Measurements from ENCODE around the gene ARMC5. TPM values are rescaled to one million over a fixed set of nuclear protein-coding genes. Genes with fewer than 3 reads are reported as not detected.
"Not testable (repeated sequence)": the region's sequence is repeated elsewhere in the genome, so short reads cannot be mapped to it uniquely, and the experiment has no call there.

Gene ARMC5
- total RNA-seq, 2 experiments from 2014 or later = 10.1 to 12.0 TPM

DNA sequence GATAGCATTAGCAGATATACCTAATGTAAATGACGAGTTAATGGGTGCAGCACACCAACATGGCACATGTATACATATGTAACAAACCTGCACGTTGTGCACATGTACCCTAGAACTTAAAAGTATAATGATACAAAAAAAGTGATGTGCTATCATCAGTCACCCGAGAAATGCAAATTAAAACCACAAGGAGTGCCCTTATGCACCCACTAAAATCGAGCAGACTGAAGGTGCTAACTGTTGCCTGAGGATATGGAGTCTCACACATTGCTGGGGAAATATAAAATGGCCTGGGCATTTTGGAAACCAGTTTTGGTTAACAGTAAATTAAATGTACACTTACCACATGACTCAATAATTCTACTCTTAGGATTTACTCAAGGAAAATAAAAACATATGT is 20.3 kb upstream of the ARMC5 start:
- CTCF ChIA-PET = interaction anchor here (1.4 kb wide), 1 partner anchor 57 kb away, joined by 3 read pairs; no protein-coding TSS in a partner anchor
- POLR2A ChIA-PET = interaction anchor here (1.1 to 1.2 kb wide), 2 partner anchors 19 to 20 kb away, joined by 3 read pairs; partner anchors contain the start of gene ARMC5

DNA sequence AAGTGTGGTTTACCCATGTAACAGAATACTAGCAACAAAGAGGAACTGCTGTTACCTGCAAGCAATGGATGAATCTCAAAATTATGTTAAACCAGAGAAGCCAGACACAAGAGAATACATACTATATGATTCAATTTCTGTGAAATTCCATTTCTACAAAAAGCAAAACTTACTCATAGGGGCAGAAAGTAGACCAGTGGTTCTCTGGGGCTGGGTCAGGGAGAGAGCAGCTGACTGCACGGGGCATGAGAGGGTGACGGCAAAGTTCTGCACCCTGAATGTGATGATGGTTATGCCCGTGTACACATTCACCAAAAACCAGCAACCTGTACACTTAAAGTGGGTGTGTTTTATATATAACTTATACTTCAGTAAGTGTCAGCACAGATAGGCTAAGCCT is 19.8 kb upstream of the ARMC5 start:
- H3K27ac Mint-ChIP-seq = no peak overlapping the region
- H3K4me3 Mint-ChIP-seq = no peak overlapping the region
- CTCF ChIA-PET = interaction anchor here (1.4 to 2.0 kb wide), 2 partner anchors 8 to 57 kb away, joined by 3 to 10 read pairs; no protein-coding TSS in a partner anchor

More for the DNA sequence above, 20.3 kb upstream of the ARMC5 start:
- H3K27ac Mint-ChIP-seq; H3K36me3 Mint-ChIP-seq (ENCODE audit: low read depth); H3K27me3 Mint-ChIP-seq; H3K9me3 Mint-ChIP-seq; H3K4me3 Mint-ChIP-seq; DNase-seq: not testable (repeated sequence)
- H3K4me1 Mint-ChIP-seq = peaks cover 26% of the 10 kb centered on the region

GRCh38 chr16:31440516-31441184 is 18.7 kb upstream of the ARMC5 start:
- Mint-ChIP-seq H3K9me3 (no peaks in the 10 kb centered on the region), H3K27ac (no peak overlapping the region), H3K36me3 (ENCODE audit: low read depth) (no peaks in the 10 kb centered on the region), H3K4me1 (peaks cover 26% of the 10 kb centered on the region), H3K4me3 (no peak overlapping the region), H3K27me3 (no peaks in the 10 kb centered on the region)
- POLR2A ChIA-PET = interaction anchor here (0.6 to 3.9 kb wide), 4 partner anchors 20 to 261 kb away, joined by 3 to 17 read pairs (median 5); partner anchors contain the start of genes FUS and PYCARD
- CTCF ChIA-PET = interaction anchor here (1.8 to 2.0 kb wide), 2 partner anchors 9 to 298 kb away, joined by 9 to 10 read pairs; no protein-coding TSS in a partner anchor
- no peak for DNase-seq

More for the DNA sequence above, 19.8 kb upstream of the ARMC5 start:
- Mint-ChIP-seq H3K27me3 (no peaks in the 10 kb centered on the region), H3K36me3 (ENCODE audit: low read depth) (no peaks in the 10 kb centered on the region), H3K9me3 (no peaks in the 10 kb centered on the region), H3K4me1 (peaks cover 26% of the 10 kb centered on the region)
- no peak for DNase-seq
- POLR2A ChIA-PET = interaction anchor here (2.0 kb wide), 1 partner anchor 238 kb away, joined by 7 read pairs; the partner anchor contains the start of gene PYCARD

DNA sequence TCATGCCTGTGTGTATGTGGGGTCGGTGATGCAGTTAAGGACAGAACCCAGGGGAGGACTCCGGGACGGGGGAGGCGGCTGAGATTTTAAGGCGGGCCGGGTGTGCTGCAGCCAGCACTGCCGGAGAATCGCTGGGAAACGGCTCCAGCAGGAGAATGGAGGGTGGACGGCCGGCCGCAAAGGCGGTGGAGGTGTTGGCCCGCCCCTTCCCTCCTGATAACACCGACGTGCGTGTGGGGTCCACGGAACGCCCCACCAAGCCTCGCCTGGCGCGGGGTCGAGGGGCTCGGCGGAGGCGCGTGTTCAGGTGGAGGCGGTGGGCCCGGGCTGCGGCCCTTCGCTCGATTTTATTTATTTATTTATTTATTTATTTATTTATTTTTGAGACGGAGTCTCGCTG is 17.3 kb upstream of the ARMC5 start:
- POLR2A ChIA-PET = interaction anchor here (1.3 to 3.9 kb wide), 5 partner anchors 11 to 262 kb away, joined by 6 to 17 read pairs (median 8); partner anchors contain the start of genes ARMC5, FUS and PYCARD
- Mint-ChIP-seq H3K36me3 (ENCODE audit: low read depth) (no peaks in the 10 kb centered on the region), H3K4me1 (peaks cover 29% of the 10 kb centered on the region), H3K27me3 (no peaks in the 10 kb centered on the region), H3K27ac (no peak overlapping the region), H3K4me3 (peak overlapping the region; percentile 73), H3K9me3 (no peaks in the 10 kb centered on the region)
- DNase-seq = no peak
- CTCF ChIA-PET = interaction anchor here (0.8 to 1.9 kb wide), 17 partner anchors 13 to 597 kb away, joined by 3 to 17 read pairs (median 4); partner anchors contain the start of genes ARMC5, HSD3B7, PYCARD and ZNF646

DNA sequence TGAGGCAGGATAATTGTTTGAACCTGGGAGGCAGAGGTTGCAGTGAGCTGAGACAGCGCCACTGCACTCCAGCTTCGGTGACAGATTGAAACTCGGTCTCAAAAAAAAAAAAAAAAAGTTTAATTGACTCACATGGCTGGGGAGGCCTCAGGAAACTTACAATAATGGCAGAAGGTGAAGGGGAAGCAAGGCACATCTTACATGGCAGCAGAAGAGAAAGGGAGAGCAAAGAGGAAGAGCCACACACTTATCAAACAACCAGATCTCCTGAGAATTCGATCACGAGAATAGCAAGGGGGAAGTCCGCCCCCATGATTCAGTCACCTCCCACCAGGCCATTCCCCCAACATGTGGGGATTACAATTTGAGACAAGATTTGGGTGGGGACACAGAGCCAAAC is 13.4 kb upstream of the ARMC5 start:
- H3K4me1 Mint-ChIP-seq = peaks cover 13% of the 10 kb centered on the region
- not testable (repeated sequence) for H3K27me3 Mint-ChIP-seq; H3K27ac Mint-ChIP-seq; H3K4me3 Mint-ChIP-seq; H3K9me3 Mint-ChIP-seq; H3K36me3 Mint-ChIP-seq (ENCODE audit: low read depth); DNase-seq
- CTCF ChIA-PET = interaction anchor here (0.7 to 2.3 kb wide), 2 partner anchors 10 to 349 kb away, joined by 6 to 14 read pairs; no protein-coding TSS in a partner anchor
- POLR2A ChIA-PET = interaction anchor here (1.5 kb wide), 1 partner anchor 10 kb away, joined by 3 read pairs; no protein-coding TSS in a partner anchor

GRCh38 chr16:31451201-31451600 is 8.1 kb upstream of the ARMC5 start:
- DNase-seq = no peak

GRCh38 chr16:31451681-31452351 is 7.5 kb upstream of the ARMC5 start:
- Mint-ChIP-seq H3K27me3 (no peaks in the 10 kb centered on the region), H3K27ac (no peak overlapping the region), H3K9me3 (no peaks in the 10 kb centered on the region), H3K4me3 (no peak overlapping the region), H3K4me1 (peaks cover 34% of the 10 kb centered on the region), H3K36me3 (ENCODE audit: low read depth) (peaks cover 10% of the 10 kb centered on the region)
- CTCF ChIA-PET = interaction anchor here (0.8 to 1.9 kb wide), 4 partner anchors 9 to 417 kb away, joined by 3 to 6 read pairs (median 4); partner anchors contain the start of gene FUS
- no peak for DNase-seq
- POLR2A ChIA-PET = interaction anchor here (0.6 to 1.1 kb wide), 3 partner anchors 8 to 334 kb away, joined by 3 read pairs; partner anchors contain the start of gene ZNF843

More at GRCh38 chr16:31451201-31451600, 8.1 kb upstream of the ARMC5 start:
- Mint-ChIP-seq H3K27me3 (no peaks in the 10 kb centered on the region), H3K4me3 (no peak overlapping the region), H3K36me3 (ENCODE audit: low read depth) (peaks cover 6% of the 10 kb centered on the region), H3K27ac (no peak overlapping the region), H3K9me3 (no peaks in the 10 kb centered on the region), H3K4me1 (peaks cover 30% of the 10 kb centered on the region)
- ChIA-PET POLR2A (interaction anchor here (0.6 to 1.1 kb wide), 4 partner anchors 8 to 426 kb away, joined by 3 read pairs; partner anchors contain the start of gene ZNF843), CTCF (interaction anchor here (0.8 to 1.9 kb wide), 4 partner anchors 9 to 418 kb away, joined by 3 to 6 read pairs (median 4); partner anchors contain the start of gene FUS)

- no peak for DNase-seq
- CTCF ChIA-PET = interaction anchor here (1.9 kb wide), 1 partner anchor 70 kb away, joined by 6 read pairs; no protein-coding TSS in a partner anchor
- no peak overlapping the region for H3K4me3 Mint-ChIP-seq
Observed at GRCh38 chr16:31452631-31453106, 6.6 kb upstream of the ARMC5 start.

DNA sequence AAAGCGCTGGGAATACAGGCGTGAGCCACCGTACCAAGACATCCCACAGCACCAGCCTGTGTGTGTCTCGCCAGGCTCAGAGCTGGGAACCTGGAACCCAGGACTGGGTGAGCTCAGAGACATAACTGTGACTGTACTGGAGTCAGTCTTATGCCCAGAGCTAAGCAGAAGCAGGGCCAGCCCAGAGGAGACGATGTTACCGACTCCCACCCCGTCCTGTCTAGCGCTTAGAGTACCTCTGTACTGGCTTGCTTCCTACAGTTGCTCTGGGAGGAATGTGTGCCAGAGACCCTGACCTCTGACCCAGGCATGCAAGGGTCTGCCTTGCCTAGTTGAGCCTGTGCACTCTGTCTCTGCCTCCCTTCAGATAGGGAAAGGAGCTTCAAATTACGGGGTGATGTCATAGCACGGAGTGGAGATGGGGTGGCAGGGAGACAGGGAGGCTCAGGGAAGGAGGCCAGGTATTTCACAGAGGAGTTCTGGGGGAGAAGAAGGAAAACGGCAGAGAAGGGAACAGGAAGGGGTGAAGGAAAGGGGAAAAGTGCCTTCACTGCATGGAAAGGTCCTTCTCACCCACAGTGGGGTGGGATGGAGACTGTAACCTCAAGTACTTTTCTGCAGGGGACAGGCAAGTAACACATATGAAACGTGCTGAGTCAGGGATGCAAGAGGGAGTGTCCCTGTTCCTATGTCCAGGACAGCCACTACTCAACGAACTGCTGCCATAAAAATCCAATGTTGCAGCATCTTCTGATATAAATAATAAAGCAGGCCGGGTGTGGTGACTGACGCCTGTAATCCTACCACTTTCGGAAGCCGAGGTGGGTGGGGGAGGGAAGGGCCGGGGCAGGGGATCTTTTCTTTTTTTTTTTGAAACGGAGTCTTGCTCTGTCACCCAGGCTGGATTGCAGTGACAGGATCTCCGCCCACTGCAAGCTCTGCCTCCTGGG is 5.8 kb upstream of the ARMC5 start:
- H3K4me3 Mint-ChIP-seq = no peak overlapping the region
- ChIA-PET CTCF (no interaction called here), POLR2A (interaction anchor here (0.8 kb wide), 1 partner anchor 252 kb away, joined by 3 read pairs; no protein-coding TSS in a partner anchor)
- H3K4me1 Mint-ChIP-seq = peaks cover 49% of the 10 kb centered on the region
- no peak overlapping the region for H3K27ac Mint-ChIP-seq
- no peaks in the 10 kb centered on the region for H3K27me3 Mint-ChIP-seq
- DNase-seq = no peak
- H3K9me3 Mint-ChIP-seq = no peaks in the 10 kb centered on the region
- H3K36me3 Mint-ChIP-seq (ENCODE audit: low read depth) = peaks cover 15% of the 10 kb centered on the region

More at GRCh38 chr16:31452631-31453106, 6.6 kb upstream of the ARMC5 start:
- no peaks in the 10 kb centered on the region for H3K27me3 Mint-ChIP-seq
- POLR2A ChIA-PET = no interaction called here
- no peaks in the 10 kb centered on the region for H3K9me3 Mint-ChIP-seq
- peaks cover 10% of the 10 kb centered on the region for H3K36me3 Mint-ChIP-seq (ENCODE audit: low read depth)
- peaks cover 43% of the 10 kb centered on the region for H3K4me1 Mint-ChIP-seq
- H3K27ac Mint-ChIP-seq = peak overlapping the region; percentile 47

DNA sequence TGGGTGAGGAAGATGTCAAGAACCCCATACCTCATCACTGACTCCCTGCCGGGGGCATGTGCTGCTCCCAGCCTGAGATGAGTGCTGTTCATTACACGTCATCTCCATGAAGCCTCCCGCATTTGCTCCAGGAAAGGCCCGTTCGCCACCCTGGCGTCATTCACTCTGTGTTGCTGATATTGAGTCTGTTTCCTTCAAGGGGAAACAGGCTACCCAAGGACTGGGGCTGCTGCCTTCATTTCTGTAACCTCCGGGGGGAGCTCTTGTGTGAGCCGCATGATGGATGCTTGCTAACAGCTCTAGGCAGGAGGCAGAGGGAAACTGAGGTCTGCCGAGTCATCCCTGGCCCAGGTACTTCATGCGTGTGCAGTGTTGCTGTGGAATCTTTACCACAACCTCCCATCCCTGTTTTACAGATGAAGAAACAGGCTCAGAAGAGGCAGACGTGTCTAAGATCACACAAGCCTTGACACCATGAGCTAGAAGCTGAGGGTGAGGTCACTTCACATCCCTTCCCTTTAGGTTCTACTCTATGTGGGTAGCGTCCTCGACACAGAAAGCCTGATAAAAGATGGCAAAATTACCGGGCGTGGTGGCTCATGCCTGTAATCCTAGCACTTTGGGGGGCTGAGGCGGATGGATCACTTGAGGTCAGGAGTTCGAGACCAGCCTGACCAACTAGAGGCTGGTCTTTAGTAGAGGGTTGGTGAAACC is 3.5 kb upstream of the ARMC5 start:
- H3K36me3 Mint-ChIP-seq (ENCODE audit: low read depth) = peaks cover 15% of the 10 kb centered on the region
- H3K4me3 Mint-ChIP-seq = no peak overlapping the region
- no peaks in the 10 kb centered on the region for H3K27me3 Mint-ChIP-seq
- H3K27ac Mint-ChIP-seq = no peak overlapping the region
- CTCF ChIA-PET = interaction anchor here (0.7 to 6.7 kb wide), 12 partner anchors 11 to 417 kb away, joined by 3 to 69 read pairs (median 3); partner anchors contain the start of genes FUS, KAT8 and ZNF843
- H3K4me1 Mint-ChIP-seq = peaks cover 58% of the 10 kb centered on the region
- no peaks in the 10 kb centered on the region for H3K9me3 Mint-ChIP-seq
- DNase-seq = peak; percentile 47
- POLR2A ChIA-PET = interaction anchor here (1.0 to 1.4 kb wide), 4 partner anchors 9 to 413 kb away, joined by 3 to 5 read pairs (median 3); partner anchors contain the start of genes ZNF646 and ZNF668

DNA sequence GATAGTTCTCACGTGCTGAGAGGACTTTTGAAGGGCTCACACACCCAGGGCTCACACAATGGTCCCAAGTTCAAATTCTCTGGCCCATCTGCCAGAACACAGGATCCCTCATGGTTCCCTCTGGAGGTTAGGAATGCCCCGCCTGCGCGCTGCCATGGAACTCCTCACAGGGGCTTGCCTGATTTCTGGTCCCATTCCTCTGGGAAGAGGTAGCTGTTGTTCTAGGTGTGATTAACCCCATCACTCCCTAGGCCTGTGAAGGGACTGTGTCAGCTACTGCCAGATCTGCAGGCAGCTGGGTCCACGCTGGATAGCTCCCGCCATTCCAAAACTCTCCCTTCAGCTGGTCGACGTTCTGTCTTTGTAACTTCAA is 2.3 kb upstream of the ARMC5 start:
- Mint-ChIP-seq H3K4me3 (peak overlapping the region; percentile 92), H3K9me3 (no peaks in the 10 kb centered on the region), H3K4me1 (peaks cover 56% of the 10 kb centered on the region), H3K27ac (no peak overlapping the region), H3K36me3 (ENCODE audit: low read depth) (peaks cover 15% of the 10 kb centered on the region), H3K27me3 (no peaks in the 10 kb centered on the region)
- POLR2A ChIA-PET = interaction anchor here (1.0 to 5.2 kb wide), 6 partner anchors 11 to 416 kb away, joined by 3 to 66 read pairs (median 22); partner anchors contain the start of genes FUS, ZNF267 and ZNF843
- CTCF ChIA-PET = interaction anchor here (0.7 to 6.7 kb wide), 6 partner anchors 12 to 415 kb away, joined by 3 to 69 read pairs (median 8); partner anchors contain the start of genes COX6A2 and ZNF843
- DNase-seq = no peak
